T-cell (primary cell): Measurements from ENCODE around the gene CHRNA7. TPM values are rescaled to one million over a fixed set of nuclear protein-coding genes. Genes with fewer than 3 reads are reported as not detected.
A peak's percentile ranks its signal among the peaks of the same experiment; 100 is the strongest.
"Not testable (repeated sequence)": the region's sequence is repeated elsewhere in the genome, so short reads cannot be mapped to it uniquely, and the experiment has no call there.

Experiments used
- ATAC-seq, 4 experiments: fragments of 200-7000 bp in 3 of 4; fragments of 150-1000 bp in 1 of 4; cut with Tn5 transposase; replicated peaks in 1 of 4; 1 replicate in 3 of 4; 2 replicates in 1 of 4; pipeline ENCODE4 v1.10.0; 2021; ENCODE audit warnings: moderate library complexity in 3 of 4, mild to moderate bottlenecking in 2 of 4, moderate number of reproducible peaks in 1 of 4
- CTCF ChIA-PET, 2 donors: fragments of 300-600 bp; sonication (Branson Sonifier 250); formaldehyde crosslinking; loops; one replicate each; lab custom pipeline; 2022; ENCODE audit warnings: antibody characterized with exemption in 2 of 2; lab: Charles Lee
- POLR2A ChIA-PET, 2 donors: fragments of 300-600 bp; sonication (Branson Sonifier 250); formaldehyde crosslinking; loops; one replicate each; lab custom pipeline; 2022; ENCODE audit warnings: antibody characterized with exemption in 2 of 2; lab: Charles Lee
- DNase-seq, 35 experiments: peaks; one replicate each; pipeline versions ENCODE4 v3.0.0 to v3.0.0-alpha.2; 2013 to 2023
- H3K27ac ChIP-seq: one replicate; pipeline ENCODE4 v1.5.1; 2013; ENCODE audit warnings: low read length
- H3K27me3 ChIP-seq, 2 experiments: replicated peaks in 1 of 2; 1 replicate in 1 of 2; 2 replicates in 1 of 2; pipeline versions ENCODE4 v1.6.1 to v1.7.0; 2013; ENCODE audit warnings: low read length in 1 of 2, mixed read lengths in 1 of 2; ENCODE audit not compliant: control insufficient read depth in 2 of 2, insufficient read depth in 2 of 2; ENCODE audit errors: extremely low read depth in 1 of 2
- H3K36me3 ChIP-seq, 2 donors: 1 replicate in 1 of 2; 2 replicates in 1 of 2; pipeline versions ENCODE4 v1.6.1 to v1.7.0; 2013; ENCODE audit warnings: low read length in 1 of 2; ENCODE audit not compliant: control insufficient read depth in 2 of 2, insufficient read depth in 1 of 2; ENCODE audit errors: extremely low read depth in 1 of 2
- H3K4me1 ChIP-seq, 2 experiments: 1 replicate in 1 of 2; 2 replicates in 1 of 2; pipeline versions ENCODE4 v1.6.1 to v1.7.0; 2013; ENCODE audit warnings: low read length in 2 of 2, mixed read lengths in 1 of 2; ENCODE audit not compliant: insufficient read depth in 2 of 2, control insufficient read depth in 1 of 2; ENCODE audit errors: extremely low read depth in 1 of 2
- H3K4me3 ChIP-seq, 2 donors: 1 replicate in 1 of 2; 2 replicates in 1 of 2; pipeline versions ENCODE4 v1.5.1 to v1.7.0; 2013; ENCODE audit warnings: mild to moderate bottlenecking in 2 of 2, low read length in 1 of 2, moderate library complexity in 1 of 2; ENCODE audit not compliant: control insufficient read depth in 1 of 2; ENCODE audit errors: extremely low read depth in 1 of 2
- H3K9me3 ChIP-seq: 2 replicates; pipeline ENCODE4 v1.7.0; 2013
- H3K27ac Mint-ChIP-seq, 2 donors: one replicate each; pipeline ENCODE4 v1.8.0; 2020 to 2021; ENCODE audit warnings: mild to moderate bottlenecking in 2 of 2, mixed read lengths in 2 of 2
- H3K27me3 Mint-ChIP-seq, 2 donors: one replicate each; pipeline ENCODE4 v1.8.0; 2021 to 2022; ENCODE audit warnings: mixed read lengths in 2 of 2
- H3K36me3 Mint-ChIP-seq: one replicate; pipeline ENCODE4 v1.8.0; 2021; ENCODE audit warnings: mixed read lengths
- H3K4me1 Mint-ChIP-seq, 3 donors: one replicate each; pipeline ENCODE4 v1.8.0; 2020 to 2022; ENCODE audit warnings: mixed read lengths in 3 of 3, mild to moderate bottlenecking in 1 of 3
- H3K4me3 Mint-ChIP-seq, 3 donors: one replicate each; pipeline ENCODE4 v1.8.0; 2020 to 2022; ENCODE audit warnings: mild to moderate bottlenecking in 3 of 3, mixed read lengths in 3 of 3, moderate library complexity in 3 of 3
- H3K9me3 Mint-ChIP-seq, 3 donors: one replicate each; pipeline ENCODE4 v1.8.0; 2020 to 2022; ENCODE audit warnings: mixed read lengths in 3 of 3
- WGBS: methylation state at CpG from one replicate; pipeline ENCODE4 v1.1.5; 2013; ENCODE audit warnings: missing lambda C conversion rate; ENCODE audit not compliant: insufficient coverage; 5-methylcytosine and 5-hydroxymethylcytosine counted together
- total RNA-seq, 35 experiments: library from RNA in 6 of 35; stranded (reverse) in 6 of 35; fragments of 120-200 nt in 1 of 35; gene quantifications; one replicate each; pipeline versions ENCODE4 v1.2.1 to v1.2.4 and lab custom pipeline; 2013 to 2026

Gene CHRNA7
- total RNA-seq, 5 donors from 2014 or later (not counting 1 experiment from before 2014, with no cell fraction given), result 0.16 to 0.79 (median 0.35) TPM; not detected in 2

GRCh38 chr15:32162143-32162542 lies 131.8 kb downstream of the CHRNA7 start:
- H3K27ac ChIP-seq, H3K9me3 ChIP-seq, H3K27ac Mint-ChIP-seq, H3K9me3 Mint-ChIP-seq, H3K36me3 Mint-ChIP-seq, H3K27me3 Mint-ChIP-seq, H3K4me1 Mint-ChIP-seq, ATAC-seq, CTCF ChIA-PET, H3K4me1 ChIP-seq, H3K36me3 ChIP-seq, H3K27me3 ChIP-seq, H3K4me3 Mint-ChIP-seq, DNase-seq, POLR2A ChIA-PET, H3K4me3 ChIP-seq: not testable (repeated sequence)
- no CpG with 5 or more reads among the region's 2 CpGs for WGBS

GRCh38 chr15:32164065-32164464 lies 133.8 kb downstream of the CHRNA7 start:
- H3K27ac ChIP-seq, H3K9me3 ChIP-seq, H3K4me3 ChIP-seq, H3K27me3 Mint-ChIP-seq, H3K4me1 ChIP-seq, H3K36me3 ChIP-seq, DNase-seq, H3K4me3 Mint-ChIP-seq, CTCF ChIA-PET, H3K36me3 Mint-ChIP-seq, ATAC-seq, POLR2A ChIA-PET, H3K4me1 Mint-ChIP-seq, H3K27me3 ChIP-seq, H3K27ac Mint-ChIP-seq, H3K9me3 Mint-ChIP-seq: not testable (repeated sequence)
- no CpG with 5 or more reads among the region's 7 CpGs for WGBS

GRCh38 chr15:32164747-32165146 lies 134.4 kb downstream of the CHRNA7 start:
- H3K36me3 ChIP-seq, H3K27ac Mint-ChIP-seq, H3K4me1 Mint-ChIP-seq, H3K27me3 ChIP-seq, H3K4me3 ChIP-seq, ATAC-seq, H3K27me3 Mint-ChIP-seq, POLR2A ChIA-PET, DNase-seq, H3K36me3 Mint-ChIP-seq, H3K4me3 Mint-ChIP-seq, CTCF ChIA-PET, H3K4me1 ChIP-seq, H3K9me3 Mint-ChIP-seq, H3K9me3 ChIP-seq, H3K27ac ChIP-seq: not testable (repeated sequence)
- no CpG with 5 or more reads among the region's 1 CpG for WGBS

- DNase-seq, H3K27ac ChIP-seq, H3K27me3 Mint-ChIP-seq, H3K27me3 ChIP-seq, H3K27ac Mint-ChIP-seq, H3K4me1 ChIP-seq, H3K4me3 Mint-ChIP-seq, POLR2A ChIA-PET, H3K9me3 Mint-ChIP-seq, ATAC-seq, CTCF ChIA-PET, H3K36me3 ChIP-seq, H3K4me3 ChIP-seq, H3K9me3 ChIP-seq, H3K36me3 Mint-ChIP-seq, H3K4me1 Mint-ChIP-seq: not testable (repeated sequence)
- no CpG with 5 or more reads among the region's 5 CpGs for WGBS
These were observed 135.5 kb downstream of the CHRNA7 start for GRCh38 chr15:32165775-32166174.

- H3K36me3 Mint-ChIP-seq, H3K27me3 ChIP-seq, H3K27me3 Mint-ChIP-seq, H3K4me1 Mint-ChIP-seq, H3K4me3 Mint-ChIP-seq, H3K4me3 ChIP-seq, POLR2A ChIA-PET, H3K9me3 ChIP-seq, H3K36me3 ChIP-seq, CTCF ChIA-PET, H3K9me3 Mint-ChIP-seq, H3K27ac ChIP-seq, DNase-seq, ATAC-seq, H3K27ac Mint-ChIP-seq, H3K4me1 ChIP-seq: not testable (repeated sequence)
- WGBS, result no CpG with 5 or more reads among the region's 4 CpGs
These were observed 136.0 kb downstream of the CHRNA7 start for GRCh38 chr15:32166270-32166669.

- H3K27ac ChIP-seq, H3K9me3 Mint-ChIP-seq, H3K36me3 Mint-ChIP-seq, H3K9me3 ChIP-seq, CTCF ChIA-PET, H3K4me1 ChIP-seq, H3K27ac Mint-ChIP-seq, POLR2A ChIA-PET, H3K4me1 Mint-ChIP-seq, H3K4me3 Mint-ChIP-seq, H3K27me3 Mint-ChIP-seq, H3K4me3 ChIP-seq, H3K27me3 ChIP-seq, DNase-seq, H3K36me3 ChIP-seq: not testable (repeated sequence)
- peak in 1 of 4 experiments; percentile 26 for ATAC-seq
- no CpG with 5 or more reads among the region's 35 CpGs for WGBS
These were observed 137.6 kb downstream of the CHRNA7 start for GRCh38 chr15:32167913-32168312.

- H3K9me3 Mint-ChIP-seq, H3K4me1 Mint-ChIP-seq: not testable (repeated sequence)
These were observed 150.3 kb downstream of the CHRNA7 start for GRCh38 chr15:32180579-32180978.

More at GRCh38 chr15:32180579-32180978, 150.3 kb downstream of the CHRNA7 start:
- H3K27ac ChIP-seq, H3K36me3 Mint-ChIP-seq, ATAC-seq, DNase-seq, H3K4me1 ChIP-seq, H3K27me3 Mint-ChIP-seq, H3K4me3 ChIP-seq, H3K27ac Mint-ChIP-seq, H3K27me3 ChIP-seq, H3K4me3 Mint-ChIP-seq, POLR2A ChIA-PET, CTCF ChIA-PET, H3K9me3 ChIP-seq, H3K36me3 ChIP-seq: not testable (repeated sequence)
- WGBS, result no CpG with 5 or more reads among the region's 5 CpGs
